ENCODE measurements around the gene CHD6. TPM values are rescaled to one million over a fixed set of nuclear protein-coding genes. Genes with fewer than 3 reads are reported as not detected.

CHD6 gene
- total and polyA plus RNA-seq, 2 experiments from 2014 or later: 41.0 to 158 TPM

DNA sequence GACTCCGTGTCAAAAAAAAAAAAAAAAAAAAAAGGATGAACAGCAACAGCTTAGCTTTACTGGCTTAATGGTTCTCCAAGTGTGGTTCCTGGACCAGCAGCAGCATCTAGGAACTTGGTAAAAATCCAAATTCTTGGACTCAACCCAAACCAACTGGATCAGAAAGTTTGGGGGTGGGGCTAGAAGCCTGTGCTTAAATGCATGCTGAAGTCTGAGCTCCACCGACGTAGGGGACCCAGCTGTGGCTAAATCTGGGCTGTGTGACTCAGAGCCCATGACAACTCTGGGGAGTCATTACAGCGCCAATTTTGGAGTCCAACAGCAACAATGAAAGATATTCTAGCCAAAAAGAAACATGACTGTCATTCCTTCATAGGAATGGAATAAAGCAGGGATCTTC, 13.6 kb upstream of the CHD6 start (continued):
- TF ChIP-seq, protein P1, sequence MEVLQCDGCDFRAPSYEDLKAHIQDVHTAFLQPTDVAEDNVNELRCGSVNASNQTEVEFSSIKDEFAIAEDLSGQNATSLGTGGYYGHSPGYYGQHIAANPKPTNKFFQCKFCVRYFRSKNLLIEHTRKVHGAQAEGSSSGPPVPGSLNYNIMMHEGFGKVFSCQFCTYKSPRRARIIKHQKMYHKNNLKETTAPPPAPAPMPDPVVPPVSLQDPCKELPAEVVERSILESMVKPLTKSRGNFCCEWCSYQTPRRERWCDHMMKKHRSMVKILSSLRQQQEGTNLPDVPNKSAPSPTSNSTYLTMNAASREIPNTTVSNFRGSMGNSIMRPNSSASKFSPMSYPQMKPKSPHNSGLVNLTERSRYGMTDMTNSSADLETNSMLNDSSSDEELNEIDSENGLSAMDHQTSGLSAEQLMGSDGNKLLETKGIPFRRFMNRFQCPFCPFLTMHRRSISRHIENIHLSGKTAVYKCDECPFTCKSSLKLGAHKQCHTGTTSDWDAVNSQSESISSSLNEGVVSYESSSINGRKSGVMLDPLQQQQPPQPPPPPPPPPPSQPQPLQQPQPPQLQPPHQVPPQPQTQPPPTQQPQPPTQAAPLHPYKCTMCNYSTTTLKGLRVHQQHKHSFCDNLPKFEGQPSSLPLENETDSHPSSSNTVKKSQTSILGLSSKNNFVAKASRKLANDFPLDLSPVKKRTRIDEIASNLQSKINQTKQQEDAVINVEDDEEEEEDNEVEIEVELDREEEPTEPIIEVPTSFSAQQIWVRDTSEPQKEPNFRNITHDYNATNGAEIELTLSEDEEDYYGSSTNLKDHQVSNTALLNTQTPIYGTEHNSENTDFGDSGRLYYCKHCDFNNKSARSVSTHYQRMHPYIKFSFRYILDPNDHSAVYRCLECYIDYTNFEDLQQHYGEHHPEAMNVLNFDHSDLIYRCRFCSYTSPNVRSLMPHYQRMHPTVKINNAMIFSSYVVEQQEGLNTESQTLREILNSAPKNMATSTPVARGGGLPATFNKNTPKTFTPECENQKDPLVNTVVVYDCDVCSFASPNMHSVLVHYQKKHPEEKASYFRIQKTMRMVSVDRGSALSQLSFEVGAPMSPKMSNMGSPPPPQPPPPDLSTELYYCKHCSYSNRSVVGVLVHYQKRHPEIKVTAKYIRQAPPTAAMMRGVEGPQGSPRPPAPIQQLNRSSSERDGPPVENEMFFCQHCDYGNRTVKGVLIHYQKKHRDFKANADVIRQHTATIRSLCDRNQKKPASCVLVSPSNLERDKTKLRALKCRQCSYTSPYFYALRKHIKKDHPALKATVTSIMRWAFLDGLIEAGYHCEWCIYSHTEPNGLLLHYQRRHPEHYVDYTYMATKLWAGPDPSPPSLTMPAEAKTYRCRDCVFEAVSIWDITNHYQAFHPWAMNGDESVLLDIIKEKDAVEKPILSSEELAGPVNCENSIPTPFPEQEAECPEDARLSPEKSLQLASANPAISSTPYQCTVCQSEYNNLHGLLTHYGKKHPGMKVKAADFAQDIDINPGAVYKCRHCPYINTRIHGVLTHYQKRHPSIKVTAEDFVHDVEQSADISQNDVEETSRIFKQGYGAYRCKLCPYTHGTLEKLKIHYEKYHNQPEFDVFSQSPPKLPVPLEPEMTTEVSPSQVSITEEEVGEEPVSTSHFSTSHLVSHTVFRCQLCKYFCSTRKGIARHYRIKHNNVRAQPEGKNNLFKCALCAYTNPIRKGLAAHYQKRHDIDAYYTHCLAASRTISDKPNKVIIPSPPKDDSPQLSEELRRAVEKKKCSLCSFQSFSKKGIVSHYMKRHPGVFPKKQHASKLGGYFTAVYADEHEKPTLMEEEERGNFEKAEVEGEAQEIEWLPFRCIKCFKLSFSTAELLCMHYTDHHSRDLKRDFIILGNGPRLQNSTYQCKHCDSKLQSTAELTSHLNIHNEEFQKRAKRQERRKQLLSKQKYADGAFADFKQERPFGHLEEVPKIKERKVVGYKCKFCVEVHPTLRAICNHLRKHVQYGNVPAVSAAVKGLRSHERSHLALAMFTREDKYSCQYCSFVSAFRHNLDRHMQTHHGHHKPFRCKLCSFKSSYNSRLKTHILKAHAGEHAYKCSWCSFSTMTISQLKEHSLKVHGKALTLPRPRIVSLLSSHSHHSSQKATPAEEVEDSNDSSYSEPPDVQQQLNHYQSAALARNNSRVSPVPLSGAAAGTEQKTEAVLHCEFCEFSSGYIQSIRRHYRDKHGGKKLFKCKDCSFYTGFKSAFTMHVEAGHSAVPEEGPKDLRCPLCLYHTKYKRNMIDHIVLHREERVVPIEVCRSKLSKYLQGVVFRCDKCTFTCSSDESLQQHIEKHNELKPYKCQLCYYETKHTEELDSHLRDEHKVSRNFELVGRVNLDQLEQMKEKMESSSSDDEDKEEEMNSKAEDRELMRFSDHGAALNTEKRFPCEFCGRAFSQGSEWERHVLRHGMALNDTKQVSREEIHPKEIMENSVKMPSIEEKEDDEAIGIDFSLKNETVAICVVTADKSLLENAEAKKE (CRISPR knock-in tag; IDR thresholded peaks at IDR 0.05): no peak
- TF ChIP-seq, protein P2, sequence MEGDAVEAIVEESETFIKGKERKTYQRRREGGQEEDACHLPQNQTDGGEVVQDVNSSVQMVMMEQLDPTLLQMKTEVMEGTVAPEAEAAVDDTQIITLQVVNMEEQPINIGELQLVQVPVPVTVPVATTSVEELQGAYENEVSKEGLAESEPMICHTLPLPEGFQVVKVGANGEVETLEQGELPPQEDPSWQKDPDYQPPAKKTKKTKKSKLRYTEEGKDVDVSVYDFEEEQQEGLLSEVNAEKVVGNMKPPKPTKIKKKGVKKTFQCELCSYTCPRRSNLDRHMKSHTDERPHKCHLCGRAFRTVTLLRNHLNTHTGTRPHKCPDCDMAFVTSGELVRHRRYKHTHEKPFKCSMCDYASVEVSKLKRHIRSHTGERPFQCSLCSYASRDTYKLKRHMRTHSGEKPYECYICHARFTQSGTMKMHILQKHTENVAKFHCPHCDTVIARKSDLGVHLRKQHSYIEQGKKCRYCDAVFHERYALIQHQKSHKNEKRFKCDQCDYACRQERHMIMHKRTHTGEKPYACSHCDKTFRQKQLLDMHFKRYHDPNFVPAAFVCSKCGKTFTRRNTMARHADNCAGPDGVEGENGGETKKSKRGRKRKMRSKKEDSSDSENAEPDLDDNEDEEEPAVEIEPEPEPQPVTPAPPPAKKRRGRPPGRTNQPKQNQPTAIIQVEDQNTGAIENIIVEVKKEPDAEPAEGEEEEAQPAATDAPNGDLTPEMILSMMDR (conservative IDR thresholded peaks at IDR 0.05; ENCODE audit: low read depth in 2 of 2): no peak
- TF ChIP-seq EZH2 (IDR thresholded peaks at IDR 0.05; ENCODE audit: low read depth, unreplicated experiment): no peak

DNA sequence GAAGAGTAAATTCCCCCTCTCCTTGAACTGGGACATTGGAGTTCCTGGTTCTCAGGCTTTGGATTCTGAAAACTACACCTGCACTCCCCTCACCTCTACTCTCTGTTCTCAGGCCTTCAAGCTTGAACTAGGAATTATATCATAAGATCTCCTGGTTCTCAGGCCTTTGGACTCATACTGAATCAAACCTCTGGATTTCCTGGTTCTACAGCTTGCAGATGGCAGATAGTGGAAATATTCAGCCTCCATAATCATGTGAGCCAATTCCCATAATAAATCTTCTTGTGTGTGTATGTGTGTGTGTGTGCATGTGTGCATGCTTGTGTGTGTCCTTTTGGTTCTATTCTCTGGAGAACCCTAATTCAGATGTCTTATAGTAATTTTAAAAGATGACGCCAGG, 12.7 kb upstream of the CHD6 start:
- Histone ChIP-seq H3K9me2 (ENCODE audit: insufficient read depth) (no peaks in the 10 kb centered on the region), H3K27ac (ENCODE audit: low read depth) (no peak overlapping the region), H3K36me3 (ENCODE audit: insufficient read depth) (no peaks in the 10 kb centered on the region), H3K4me1 (ENCODE audit: insufficient read depth) (no peaks in the 10 kb centered on the region), H3F3A (replicated peaks; ENCODE audit: low read depth) (no peaks in the 10 kb centered on the region), H3K4me3 (no peak overlapping the region), H3K79me2 (replicated peaks; ENCODE audit: insufficient read depth) (no peaks in the 10 kb centered on the region), H2AFZ (no peak overlapping the region), H3K4me2 (no peak overlapping the region), H4K20me1 (replicated peaks; ENCODE audit: insufficient read depth) (no peaks in the 10 kb centered on the region), H3K27me3 (ENCODE audit: insufficient read depth) (no peaks in the 10 kb centered on the region)
- H3K27ac Mint-ChIP-seq: no peak overlapping the region
- no peak overlapping the region for H3K4me3 Mint-ChIP-seq
- no peaks in the 10 kb centered on the region for H3K9me3 Mint-ChIP-seq
- H3K36me3 Mint-ChIP-seq (ENCODE audit: low read depth): no peaks in the 10 kb centered on the region
- TF ChIP-seq, protein P1 (CRISPR knock-in tag; IDR thresholded peaks at IDR 0.05): no peak
- TF ChIP-seq EZH2 (IDR thresholded peaks at IDR 0.05; ENCODE audit: low read depth, unreplicated experiment) (no peak), JUNB (IDR thresholded peaks at IDR 0.05; ENCODE audit: unreplicated experiment) (no peak)
- ATAC-seq (no peak), DNase-seq (ENCODE audit: low spot score) (no peak)
- H3K4me1 Mint-ChIP-seq: peaks cover 7% of the 10 kb centered on the region
- no peaks in the 10 kb centered on the region for H3K27me3 Mint-ChIP-seq (ENCODE audit: insufficient read depth, low read depth, poor library complexity)
